ENCODE data around the gene ITGA8. TPM values are rescaled to one million over a fixed set of nuclear protein-coding genes. Genes with fewer than 3 reads are reported as not detected.

ITGA8 gene
- total RNA-seq, 2 donors from 2014 or later = 221 to 227 TPM

Other genes with a start within 250 kb of the ITGA8 start
- 10 to 100 TPM; 32.4 to 47.8 TPM for gene MINDY3, start 140.6 kb upstream of the ITGA8 start, total RNA-seq

Measured in posterior vena cava (tissue), 2 donors.